ENCODE measurements around the gene WDR6.
A peak's percentile ranks its signal among the peaks of the same experiment; 100 is the strongest.

The WDR6 gene

GRCh38 chr3:49016414-49017228, 9.4 kb downstream of the WDR6 start:
- DNase-seq, result no peak

GRCh38 chr3:49017229-49017970, 10.2 kb downstream of the WDR6 start:
- DNase-seq, result no peak

- DNase-seq, result peak; percentile 51 to 71
Observed at GRCh38 chr3:49017971-49018706, 10.9 kb downstream of the WDR6 start, which contains the start of gene DALRD3. DALRD3 (minus strand) TSS chr3:49018580; CDS start chr3:49018564, 16 bp downstream.

GRCh38 chr3:49018707-49019006, 11.5 kb downstream of the WDR6 start:
- no peak for DNase-seq

- DNase-seq, result no peak
Observed at GRCh38 chr3:49019941-49020329, 12.7 kb downstream of the WDR6 start.

GRCh38 chr3:49020330-49021212, 13.4 kb downstream of the WDR6 start:
- DNase-seq, result peak; percentile 35 to 45

GRCh38 chr3:49021213-49021812, 14.1 kb downstream of the WDR6 start:
- DNase-seq, result peak; percentile 98 to 99

GRCh38 chr3:49021813-49022687, 14.9 kb downstream of the WDR6 start, which contains the start of gene NDUFAF3:
NDUFAF3 (plus strand) TSS chr3:49022121; CDS start chr3:49022145, 24 bp downstream.
- peak; percentile 93 to 94 for DNase-seq

- DNase-seq, result no peak
Observed at GRCh38 chr3:49022688-49023171, 15.5 kb downstream of the WDR6 start.

GRCh38 chr3:49023775-49024174, 16.6 kb downstream of the WDR6 start:
- no peak for DNase-seq

- DNase-seq, result no peak
Observed at GRCh38 chr3:49024449-49024848, 17.3 kb downstream of the WDR6 start.

- DNase-seq, result no peak
Observed at GRCh38 chr3:49025005-49025792, 18.0 kb downstream of the WDR6 start.

GRCh38 chr3:49025793-49026520, 18.8 kb downstream of the WDR6 start:
- no peak for DNase-seq

GRCh38 chr3:49026536-49026935, 19.3 kb downstream of the WDR6 start:
- DNase-seq, result no peak

GRCh38 chr3:49027634-49028033, 20.4 kb downstream of the WDR6 start:
- DNase-seq, result no peak

GRCh38 chr3:49028298-49028672, 21.1 kb downstream of the WDR6 start:
- DNase-seq, result no peak

- DNase-seq, result peak; percentile 96
Observed at GRCh38 chr3:49028673-49029562, 21.7 kb downstream of the WDR6 start, which contains the start of gene IMPDH2. IMPDH2 (minus strand) TSS chr3:49029398; CDS start chr3:49029350, 48 bp downstream.

- no peak for DNase-seq
Observed at GRCh38 chr3:49029563-49029884, 22.3 kb downstream of the WDR6 start.
